NCI-H146 treated with DMSO at 0.1 percent for 48 hours (cell line): ENCODE measurements around the gene AFDN.

Source experiments
- DNase-seq: peaks from one replicate; lab custom pipeline; 2025; ENCODE audit not compliant: unreplicated experiment; lab: John Stamatoyannopoulos, UW

AFDN gene

DNA sequence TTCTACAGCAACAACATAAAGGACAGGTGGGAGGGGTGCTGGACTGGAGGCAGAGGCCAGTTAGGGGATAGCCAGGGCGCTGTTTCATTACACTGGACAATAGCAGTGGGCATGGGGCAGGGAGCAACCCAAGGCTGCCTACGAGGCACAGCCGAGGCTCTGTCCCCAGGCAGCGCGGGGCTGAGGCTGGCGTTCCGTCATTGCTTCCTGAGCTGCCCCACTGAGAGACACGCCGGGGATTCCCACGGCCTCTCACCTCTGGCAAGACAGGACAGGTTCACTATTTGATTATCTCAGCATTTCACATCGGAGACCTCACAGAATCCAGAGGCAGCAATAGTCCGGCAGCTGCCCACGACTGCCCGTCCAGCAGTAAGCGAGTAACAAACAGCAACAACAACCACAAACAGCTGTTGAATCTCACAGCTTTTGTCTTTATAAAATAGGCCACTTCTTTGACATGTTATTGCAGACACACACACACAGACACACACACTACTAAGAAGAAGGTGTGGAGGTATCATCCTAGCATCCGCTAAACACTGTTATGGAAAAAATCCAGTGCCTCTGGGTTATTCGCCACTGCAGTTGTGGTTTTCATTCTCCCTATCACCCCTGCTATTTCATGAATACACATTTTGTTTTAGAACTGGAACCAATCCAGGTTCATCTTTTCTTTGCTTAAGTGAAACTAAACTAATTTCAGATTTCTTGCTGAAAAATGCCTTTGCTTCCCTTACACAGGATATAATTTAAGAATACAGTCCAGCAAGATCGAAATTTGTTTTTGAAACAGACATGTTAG lies 190.2 kb downstream of the AFDN start:
- no peak for DNase-seq

DNA sequence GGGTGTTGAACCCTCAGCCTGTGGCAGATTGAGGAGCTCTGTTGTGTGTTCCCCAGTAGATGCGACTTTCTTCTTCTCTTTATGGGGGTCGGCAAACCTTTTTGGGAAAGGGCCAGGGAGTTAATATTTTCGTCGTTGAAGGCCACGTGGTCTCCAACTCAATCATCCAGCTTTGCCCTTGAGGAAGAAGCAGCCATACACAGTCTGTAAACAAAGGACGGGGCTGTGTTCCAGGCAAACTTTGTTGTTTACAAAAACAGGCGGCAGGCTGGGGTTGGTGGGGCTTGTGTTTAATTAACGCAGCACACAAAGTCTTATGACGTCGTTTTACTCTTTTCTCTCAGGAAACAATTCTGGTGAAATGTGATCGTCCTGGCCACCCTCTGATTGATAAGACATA lies 190.9 kb downstream of the AFDN start:
- DNase-seq = no peak

DNA sequence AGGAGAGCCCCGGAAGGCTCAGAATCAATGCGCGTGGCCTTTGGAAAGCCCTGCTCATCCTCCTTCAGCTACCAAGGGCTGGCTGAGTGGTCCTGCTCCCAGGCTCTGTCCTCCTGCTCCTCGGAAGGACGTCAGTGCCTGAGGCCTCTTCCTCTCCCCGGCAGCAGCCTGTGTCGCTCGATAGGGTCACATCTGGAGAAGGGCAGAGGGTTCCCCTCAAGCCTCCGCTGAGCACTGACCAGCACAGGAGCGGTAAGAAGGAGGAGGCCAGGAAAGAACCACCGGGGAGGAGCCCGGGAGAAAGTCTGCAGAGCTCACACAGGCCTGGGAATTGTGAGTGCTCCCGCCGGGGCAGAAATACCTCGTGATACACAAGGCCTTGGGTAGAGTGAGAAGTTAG lies 192.0 kb downstream of the AFDN start:
- no peak for DNase-seq

DNA sequence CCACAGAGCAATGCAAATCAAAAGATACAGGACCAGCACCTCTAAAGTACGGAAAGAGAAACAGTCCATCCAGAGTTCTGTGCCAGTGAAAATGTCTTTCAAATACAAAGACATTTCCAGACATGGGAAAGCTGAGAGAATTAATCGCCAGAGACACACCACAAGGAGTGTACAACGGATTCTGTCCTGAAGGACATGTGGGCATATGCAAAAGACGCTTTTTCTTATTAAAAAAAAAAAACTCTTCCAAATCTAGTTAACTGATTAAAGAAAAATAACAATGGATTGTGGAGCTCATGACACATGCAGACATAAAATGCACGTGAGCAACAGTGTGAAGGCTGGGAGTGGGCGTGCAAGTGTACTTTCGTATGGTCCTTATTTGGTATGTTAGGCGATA lies 193.5 kb downstream of the AFDN start:
- DNase-seq = no peak

DNA sequence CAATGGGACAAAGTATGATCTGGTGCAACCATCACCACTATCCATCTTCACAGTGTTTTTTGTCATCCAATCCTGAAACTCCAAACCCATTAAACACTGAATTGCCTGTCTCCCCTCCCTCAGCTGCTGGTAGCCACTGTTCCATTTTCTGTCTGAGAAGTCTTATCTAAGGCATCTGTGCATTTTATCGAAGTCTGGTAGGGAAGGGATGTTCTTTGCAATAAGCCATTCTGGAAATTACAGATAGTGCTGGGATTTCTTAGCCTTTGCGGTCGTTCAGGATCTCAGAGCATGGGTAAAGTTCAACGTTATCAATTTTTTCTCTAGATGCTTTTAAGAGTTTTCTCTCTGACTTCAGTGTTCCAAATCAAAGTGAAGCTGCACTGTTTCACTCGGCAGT lies 194.9 kb downstream of the AFDN start:
- DNase-seq = no peak
